H1 (cell line): ENCODE measurements around the gene HID1. TPM values are rescaled to one million over a fixed set of nuclear protein-coding genes. Genes with fewer than 3 reads are reported as not detected.
A peak's percentile ranks its signal among the peaks of the same experiment; 100 is the strongest.

ENCODE experiments used
- CTCF ChIA-PET: fragments of 300-600 bp; sonication (Branson Sonifier 250); formaldehyde crosslinking; loops from one replicate; lab custom pipeline; 2021; ENCODE audit not compliant: partially characterized antibody; lab: Charles Lee
- POLR2A ChIA-PET: fragments of 300-600 bp; sonication (Branson Sonifier 250); formaldehyde crosslinking; loops from one replicate; lab custom pipeline; 2021; ENCODE audit warnings: inconsistent platforms; ENCODE audit not compliant: partially characterized antibody; lab: Charles Lee
- DNase-seq, 2 experiments: peaks; one replicate each; pipeline versions ENCODE4 v3.0.0 to v3.0.0-alpha.2; 2010 to 2022; ENCODE audit warnings: low spot score in 2 of 2, low read depth in 1 of 2, mixed read lengths in 1 of 2
- FAIRE-seq: peaks from 2 replicates; lab custom pipeline; 2011; peaks lifted over from hg19 to GRCh38; lab: Jason Lieb, UNC
- H2AFZ ChIP-seq: 2 replicates; pipeline ENCODE4 v1.8.1; 2012; ENCODE audit warnings: low read length, inconsistent platforms
- H2AK5ac ChIP-seq: 2 replicates; pipeline ENCODE4 v1.6.1; 2013; ENCODE audit warnings: low read depth, low read length
- H2BK120ac ChIP-seq: replicated peaks from 2 replicates; pipeline ENCODE3; 2013; ENCODE audit warnings: low read depth, low read length, inconsistent platforms
- H2BK12ac ChIP-seq: 2 replicates; pipeline ENCODE4 v1.6.1; 2013; ENCODE audit warnings: low read depth, low read length
- H2BK15ac ChIP-seq: 2 replicates; pipeline ENCODE4 v1.6.1; 2013; ENCODE audit warnings: low read length
- H2BK20ac ChIP-seq: 2 replicates; pipeline ENCODE4 v1.6.1; 2013; ENCODE audit warnings: low read length
- H2BK5ac ChIP-seq: 2 replicates; pipeline ENCODE4 v1.6.1; 2013; ENCODE audit warnings: low read depth, low read length
- H3K14ac ChIP-seq: 2 replicates; pipeline ENCODE4 v1.6.1; 2013; ENCODE audit warnings: inconsistent platforms; ENCODE audit not compliant: insufficient read length
- H3K18ac ChIP-seq: 2 replicates; pipeline ENCODE4 v1.6.1; 2013; ENCODE audit warnings: low read length; ENCODE audit errors: extremely low read depth
- H3K23ac ChIP-seq: 2 replicates; pipeline ENCODE4 v1.6.1; 2013; ENCODE audit warnings: inconsistent platforms; ENCODE audit not compliant: insufficient read length
- H3K23me2 ChIP-seq: 2 replicates; pipeline ENCODE4 v1.6.1; 2013; ENCODE audit warnings: low read depth, low read length
- H3K27ac ChIP-seq: 2 replicates; pipeline ENCODE4 v1.6.1; 2011; ENCODE audit warnings: low read depth, low read length, inconsistent platforms
- H3K27me3 ChIP-seq, 4 experiments: replicated peaks in 1 of 4; 1 replicate in 1 of 4; 2 replicates in 3 of 4; pipeline versions ENCODE4 v1.6.1 to v1.8.1; 2011 to 2013; ENCODE audit warnings: low read length in 3 of 4, mild to moderate bottlenecking in 3 of 4, inconsistent platforms in 2 of 4, mixed read lengths in 2 of 4, moderate library complexity in 1 of 4; ENCODE audit not compliant: control insufficient read depth in 3 of 4, insufficient read depth in 3 of 4; ENCODE audit errors: extremely low read depth in 1 of 4
- H3K36me3 ChIP-seq, 4 experiments: 2 replicates each; pipeline versions ENCODE4 v1.6.1 to v1.8.1; 2011 to 2013; ENCODE audit warnings: mild to moderate bottlenecking in 4 of 4, low read length in 3 of 4, moderate library complexity in 2 of 4, control low read depth in 1 of 4, inconsistent platforms in 1 of 4; ENCODE audit not compliant: insufficient read depth in 4 of 4, control insufficient read depth in 2 of 4
- H3K4ac ChIP-seq: replicated peaks from 2 replicates; pipeline ENCODE3; 2013; ENCODE audit warnings: low read length, low read depth, mixed read lengths, inconsistent platforms; ENCODE audit not compliant: insufficient read length
- H3K4me1 ChIP-seq, 4 experiments: replicated peaks in 1 of 4; 1 replicate in 1 of 4; 2 replicates in 3 of 4; pipeline versions ENCODE4 v1.6.1 to v1.8.1; 2011 to 2013; ENCODE audit warnings: low read length in 3 of 4, inconsistent platforms in 2 of 4, mixed read lengths in 1 of 4; ENCODE audit not compliant: insufficient read depth in 4 of 4, control insufficient read depth in 3 of 4
- H3K4me2 ChIP-seq, 2 experiments: 2 replicates each; pipeline versions ENCODE4 v1.6.1 to v1.8.1; 2011 to 2013; ENCODE audit warnings: low read depth in 2 of 2, low read length in 2 of 2, control low read depth in 1 of 2, inconsistent platforms in 1 of 2, mild to moderate bottlenecking in 1 of 2; ENCODE audit not compliant: insufficient read depth in 1 of 2
- H3K4me3 ChIP-seq, 4 experiments: fragments of 200-600, 300-600 bp in 1 of 4; sonication (generic), shearing (Covaris generic), sonication (Bioruptor Twin) in 1 of 4; 2 replicates each; pipeline versions ENCODE4 v1.5.1 to v1.8.1; 2011 to 2016; ENCODE audit warnings: low read length in 4 of 4, low read depth in 3 of 4, control low read depth in 2 of 4, inconsistent platforms in 2 of 4, mild to moderate bottlenecking in 2 of 4, mixed read lengths in 1 of 4, moderate library complexity in 1 of 4; ENCODE audit not compliant: insufficient read depth in 2 of 4; ENCODE audit errors: extremely low read depth in 1 of 4
- H3K56ac ChIP-seq: replicated peaks from 2 replicates; pipeline ENCODE3; 2013; ENCODE audit warnings: low read depth, mild to moderate bottlenecking, mixed read lengths, low read length, inconsistent platforms; ENCODE audit not compliant: insufficient read length
- H3K79me1 ChIP-seq: 2 replicates; pipeline ENCODE4 v1.6.1; 2013; ENCODE audit warnings: low read depth, low read length, control low read depth
- H3K79me2 ChIP-seq, 2 experiments: 2 replicates each; pipeline versions ENCODE4 v1.6.1 to v1.8.1; 2012 to 2013; ENCODE audit warnings: low read length in 2 of 2, mild to moderate bottlenecking in 2 of 2, inconsistent platforms in 1 of 2; ENCODE audit not compliant: insufficient read depth in 2 of 2, control insufficient read depth in 1 of 2
- H3K9ac ChIP-seq, 4 experiments: replicated peaks in 1 of 4; 1 replicate in 1 of 4; 2 replicates in 3 of 4; pipeline versions ENCODE4 v1.6.1 to v1.8.1; 2011 to 2013; ENCODE audit warnings: low read depth in 3 of 4, low read length in 3 of 4, control low read depth in 2 of 4, mild to moderate bottlenecking in 2 of 4, moderate library complexity in 2 of 4, inconsistent platforms in 1 of 4; ENCODE audit errors: extremely low read depth in 1 of 4
- H3K9me3 ChIP-seq, 2 experiments: 2 replicates each; pipeline versions ENCODE4 v1.6.1 to v1.8.1; 2012 to 2013; ENCODE audit warnings: mild to moderate bottlenecking in 2 of 2, moderate library complexity in 2 of 2, control low read depth in 1 of 2, inconsistent platforms in 1 of 2, low read depth in 1 of 2, low read length in 1 of 2, mixed read lengths in 1 of 2; ENCODE audit not compliant: insufficient read depth in 2 of 2
- H4K20me1 ChIP-seq, 2 experiments: replicated peaks in 1 of 2; 2 replicates each; pipeline versions ENCODE3 to v1.8.1; 2011 to 2013; ENCODE audit warnings: inconsistent platforms in 2 of 2, low read length in 2 of 2, mild to moderate bottlenecking in 1 of 2; ENCODE audit not compliant: insufficient read depth in 2 of 2, control insufficient read depth in 1 of 2
- H4K5ac ChIP-seq: 2 replicates; pipeline ENCODE4 v1.6.1; 2013; ENCODE audit warnings: low read length, low read depth, mixed read lengths, inconsistent platforms; ENCODE audit not compliant: insufficient read length
- H4K8ac ChIP-seq: 2 replicates; pipeline ENCODE4 v1.8.0; 2013; ENCODE audit warnings: mild to moderate bottlenecking, moderate library complexity, low read length, inconsistent platforms; ENCODE audit not compliant: insufficient read depth; ENCODE audit errors: extremely low read depth
- H4K91ac ChIP-seq: replicated peaks from 2 replicates; pipeline ENCODE3; 2013; ENCODE audit warnings: low read length, mixed read lengths, inconsistent platforms; ENCODE audit not compliant: insufficient read length
- EZH2 ChIP-seq: fragments of 200-600 bp; sonication (generic); IDR thresholded peaks from 2 replicates; pipeline ENCODE4 v1.7.1; 2012; ENCODE audit warnings: low read depth, mild to moderate bottlenecking, moderate library complexity, low read length, inconsistent platforms; ENCODE audit not compliant: severe bottlenecking
- SUZ12 ChIP-seq: fragments of 200-600 bp; sonication (generic); IDR thresholded peaks from 2 replicates; pipeline ENCODE4 v1.6.1; 2012; ENCODE audit warnings: mild to moderate bottlenecking, inconsistent platforms, low read length, moderate library complexity, mixed read lengths
- TAF1 ChIP-seq: IDR thresholded peaks from 2 replicates; pipeline ENCODE4 v1.6.1; 2011; ENCODE audit warnings: mild to moderate bottlenecking, low read depth, low read length
- whole genome bisulfite sequencing, 2 experiments: shearing (Covaris generic) in 1 of 2; methylation state at CpG; one replicate each; pipeline versions ENCODE4 v1.1.6 to v1.1.7; 2013 to 2015; ENCODE audit warnings: low lambda C conversion rate in 2 of 2, mixed read lengths in 2 of 2, inconsistent platforms in 1 of 2, low coverage in 1 of 2, missing lambda C conversion rate in 1 of 2; ENCODE audit not compliant: insufficient replicate concordance in 2 of 2, insufficient coverage in 1 of 2, insufficient read length in 1 of 2; ENCODE audit errors: extremely low coverage in 1 of 2, missing lambda C conversion rate in 1 of 2; 5-methylcytosine and 5-hydroxymethylcytosine counted together
- polyA plus RNA-seq, 7 experiments: library from polyadenylated mRNA; depleted of rRNA in 3 of 7; stranded (reverse) in 5 of 7; unstranded in 2 of 7; fragments of >200 nt in 5 of 7; fragments of 200-250 nt in 2 of 7; gene quantifications; 1 replicate in 5 of 7; 2 replicates in 1 of 7; 4 replicates in 1 of 7; pipeline versions ENCODE4 v1.2.1 to v1.2.3, GENCODE V29; 2011 to 2013; ENCODE audit warnings: missing spikeins in 2 of 7, mixed read lengths in 2 of 7
- total RNA-seq: library from RNA; stranded (reverse); fragmentation: NEBNext Ultra II Directional; extraction: Animal tissue kit (Norgen Biotek cat#: 25700); gene quantifications from 2 replicates; pipeline ENCODE4 v1.2.1, GENCODE V29; 2021

Gene HID1
- total and polyA plus RNA-seq, 2 of the 8 experiments (the other 6 are each of a cell fraction or from before 2014, with no cell fraction given) = 15.1 to 25.9 TPM

DNA sequence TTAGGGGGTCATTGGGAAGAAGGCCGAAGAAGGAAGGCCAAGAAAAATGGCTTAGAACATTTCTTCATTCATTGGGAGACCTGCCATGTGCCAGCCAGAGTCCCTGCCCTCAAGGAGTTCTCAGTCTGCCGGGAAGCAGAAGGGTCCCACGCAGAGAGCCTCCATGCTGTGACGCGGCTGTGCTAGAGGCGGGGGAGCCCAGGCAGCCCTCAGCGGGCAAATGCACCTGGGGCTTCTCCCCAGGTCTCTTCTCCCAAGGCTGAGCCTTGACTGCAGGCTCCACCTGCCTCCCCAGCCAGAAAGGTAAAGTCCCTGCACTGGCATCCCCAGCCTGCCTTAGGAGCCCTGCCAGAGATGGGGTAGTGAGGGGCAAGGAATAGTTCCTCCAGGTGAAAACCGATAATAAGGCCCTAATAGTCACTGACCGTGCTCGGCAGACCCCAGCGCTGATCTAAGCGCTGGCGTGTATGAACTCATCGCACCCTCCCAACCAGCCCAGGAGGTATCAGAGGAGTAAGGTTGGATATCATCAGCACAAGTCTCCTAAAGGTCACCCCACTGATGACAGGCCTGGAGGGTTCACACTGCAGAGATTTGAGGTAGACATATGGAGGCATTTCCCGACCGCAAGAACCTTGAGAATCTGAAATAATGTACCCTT, 8.9 kb upstream of the HID1 start:
- no peaks in the 10 kb centered on the region for H3K79me2 ChIP-seq
- H3K23ac ChIP-seq = no peak overlapping the region
- H2BK12ac ChIP-seq = peak overlapping the region; percentile 60
- CTCF ChIA-PET = no interaction called here
- peak overlapping the region; percentile 55; the same call in 1 of the 2 replicates for H3K27ac ChIP-seq
- FAIRE-seq = no peak
- H4K8ac ChIP-seq = peak overlapping the region; percentile 86; the same call in 1 of the 2 replicates
- H3K4me3 ChIP-seq = peak overlapping the region; percentile 70 to 90 (median 76)
- H2AFZ ChIP-seq = 0 out of 2 replicates have a peak overlapping the region, but pooled peaks have one; percentile 6
- H3K18ac ChIP-seq = peak overlapping the region; percentile 76; the same call in 1 of the 2 replicates
- H3K23me2 ChIP-seq = peaks cover 8% of the 10 kb centered on the region; the same call in 1 of the 2 replicates
- peaks cover 4 to 7% (median 5%) of the 10 kb centered on the region in 4 experiments for H3K4me1 ChIP-seq
- H2AK5ac ChIP-seq = no peak overlapping the region
- H4K91ac ChIP-seq = peak overlapping the region; percentile 48
- H4K20me1 ChIP-seq = no peaks in the 10 kb centered on the region
- TF ChIP-seq EZH2 (peak; percentile 12), SUZ12 (0 out of 2 replicates have a peak, but pooled peaks have one; percentile 15), TAF1 (no peak)
- no peak overlapping the region for H2BK120ac ChIP-seq
- no peak overlapping the region for H4K5ac ChIP-seq
- 75% methylated on average over 14 of the region's 16 CpGs; no CpG with 5 or more reads in 1 of the 2 experiments for WGBS, 2 experiments
- DNase-seq = no peak
- H3K4ac ChIP-seq = no peak overlapping the region
- H3K9me3 ChIP-seq = no peaks in the 10 kb centered on the region
- no peak overlapping the region for H3K56ac ChIP-seq
- H3K4me2 ChIP-seq = peak overlapping the region; percentile 73 to 100
- H2BK15ac ChIP-seq = no peak overlapping the region; the same call in 1 of the 2 replicates
- H3K14ac ChIP-seq = no peak overlapping the region
- no peak overlapping the region for H2BK20ac ChIP-seq
- POLR2A ChIA-PET = interaction anchor here (1.6 kb wide), 1 partner anchor 31 kb away, joined by 4 read pairs; the partner anchor contains the start of gene MRPL58
- peaks cover 0 to 2% (median 1%) of the 10 kb centered on the region in 4 experiments; a peak in 2 of 7 replicates for H3K27me3 ChIP-seq
- H2BK5ac ChIP-seq = 0 out of 2 replicates have a peak overlapping the region, but pooled peaks have one; percentile 20
- no peaks in the 10 kb centered on the region for H3K36me3 ChIP-seq
- H3K9ac ChIP-seq = peak overlapping the region in 3 of 4 experiments; percentile 39 to 76 (median 72); a peak in 6 of 7 replicates
- H3K79me1 ChIP-seq = no peaks in the 10 kb centered on the region; the same call in 1 of the 2 replicates
